WERI-Rb-1 (cell line): ENCODE measurements around the gene C1orf21.

Experiments used
- DNase-seq: peaks from one replicate; pipeline ENCODE4 v3.0.0-alpha.2; 2020
- H3K27ac ChIP-seq: fragments of 250-450 bp; sonication (Bioruptor Pico); 2 replicates; pipeline ENCODE4 v1.5.1; 2020; ENCODE audit warnings: mild to moderate bottlenecking, moderate library complexity
- H3K27me3 ChIP-seq: fragments of 250-450 bp; sonication (Bioruptor Pico); 2 replicates; pipeline ENCODE4 v1.5.1; 2021; ENCODE audit warnings: mild to moderate bottlenecking, low read depth, moderate library complexity; ENCODE audit not compliant: insufficient read depth, severe bottlenecking
- H3K36me3 ChIP-seq: fragments of 250-450 bp; sonication (Bioruptor Pico); 2 replicates; pipeline ENCODE4 v1.5.1; 2020; ENCODE audit warnings: mild to moderate bottlenecking, moderate library complexity
- H3K4me3 ChIP-seq: 2 replicates; pipeline ENCODE4 v1.5.1; 2011; ENCODE audit warnings: low read depth, mild to moderate bottlenecking, control low read depth, low read length
- H3K9me3 ChIP-seq: fragments of 250-450 bp; sonication (Bioruptor Pico); 2 replicates; pipeline ENCODE4 v1.5.1; 2021; ENCODE audit warnings: mild to moderate bottlenecking, moderate library complexity; ENCODE audit not compliant: severe bottlenecking
- TF ChIP-seq, protein P1 (sequence below): IDR thresholded peaks from 2 replicates; pipeline ENCODE4 v1.5.1; 2011; ENCODE audit warnings: low read depth, mild to moderate bottlenecking, control low read depth, inconsistent platforms, low read length

Gene C1orf21

DNA sequence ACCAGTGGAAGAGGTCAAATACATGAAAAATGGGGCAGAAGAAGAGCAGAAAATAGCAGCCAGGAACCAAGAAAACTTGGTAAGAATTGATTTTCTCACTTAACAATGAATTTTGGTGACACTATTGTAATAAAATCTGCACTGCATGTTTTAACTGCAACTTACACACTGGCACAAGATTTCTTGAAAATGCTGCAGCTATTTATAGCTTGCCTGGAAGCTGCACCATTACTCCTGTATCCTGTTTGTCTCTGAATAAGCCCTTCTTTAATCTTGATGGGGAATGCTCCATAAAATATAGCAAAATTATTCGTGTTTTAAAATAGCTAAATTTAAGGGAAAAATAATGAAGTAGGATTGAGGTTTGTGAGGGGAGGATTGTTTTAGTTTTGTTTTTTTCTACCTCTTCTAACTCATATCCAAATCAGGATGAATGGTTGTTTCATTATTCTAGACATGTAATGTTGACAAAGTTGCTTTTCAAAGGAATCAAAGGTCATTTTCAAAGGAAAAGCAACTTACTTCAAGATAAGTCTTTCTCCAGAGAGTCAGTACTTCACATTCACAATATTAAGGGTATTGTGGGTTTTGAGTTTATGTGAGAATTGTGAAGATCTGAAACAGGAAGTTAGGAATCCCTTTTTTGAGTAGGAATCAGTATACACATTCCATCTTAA is 120.9 kb downstream of the C1orf21 start:
- TF ChIP-seq, protein P1, sequence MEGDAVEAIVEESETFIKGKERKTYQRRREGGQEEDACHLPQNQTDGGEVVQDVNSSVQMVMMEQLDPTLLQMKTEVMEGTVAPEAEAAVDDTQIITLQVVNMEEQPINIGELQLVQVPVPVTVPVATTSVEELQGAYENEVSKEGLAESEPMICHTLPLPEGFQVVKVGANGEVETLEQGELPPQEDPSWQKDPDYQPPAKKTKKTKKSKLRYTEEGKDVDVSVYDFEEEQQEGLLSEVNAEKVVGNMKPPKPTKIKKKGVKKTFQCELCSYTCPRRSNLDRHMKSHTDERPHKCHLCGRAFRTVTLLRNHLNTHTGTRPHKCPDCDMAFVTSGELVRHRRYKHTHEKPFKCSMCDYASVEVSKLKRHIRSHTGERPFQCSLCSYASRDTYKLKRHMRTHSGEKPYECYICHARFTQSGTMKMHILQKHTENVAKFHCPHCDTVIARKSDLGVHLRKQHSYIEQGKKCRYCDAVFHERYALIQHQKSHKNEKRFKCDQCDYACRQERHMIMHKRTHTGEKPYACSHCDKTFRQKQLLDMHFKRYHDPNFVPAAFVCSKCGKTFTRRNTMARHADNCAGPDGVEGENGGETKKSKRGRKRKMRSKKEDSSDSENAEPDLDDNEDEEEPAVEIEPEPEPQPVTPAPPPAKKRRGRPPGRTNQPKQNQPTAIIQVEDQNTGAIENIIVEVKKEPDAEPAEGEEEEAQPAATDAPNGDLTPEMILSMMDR, result no peak
- DNase-seq, result no peak
- Histone ChIP-seq H3K36me3 (no peaks in the 10 kb centered on the region; the same call in 1 of the 2 replicates), H3K9me3 (no peaks in the 10 kb centered on the region), H3K27me3 (no peaks in the 10 kb centered on the region), H3K4me3 (no peak overlapping the region), H3K27ac (no peak overlapping the region)

DNA sequence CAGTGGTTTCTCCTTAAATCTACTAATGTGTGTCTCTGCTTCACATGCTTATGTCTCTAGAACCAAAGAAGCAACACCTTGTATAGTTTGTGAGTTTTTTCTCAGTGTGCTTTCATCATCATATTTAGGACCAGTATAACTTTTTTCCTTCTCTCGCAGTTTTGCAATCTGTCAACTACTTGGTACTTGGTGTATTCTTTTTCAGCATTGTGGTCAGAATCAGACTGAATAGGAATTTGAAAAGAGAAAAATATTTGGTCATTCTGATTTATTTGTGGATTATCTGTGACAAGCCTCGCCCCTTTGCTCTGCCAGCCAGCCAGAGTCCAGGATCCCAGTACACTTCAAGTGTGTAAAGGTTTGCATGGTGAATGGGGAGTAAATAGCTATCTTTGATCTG is 122.3 kb downstream of the C1orf21 start:
- TF ChIP-seq, protein P1, result no peak

DNA sequence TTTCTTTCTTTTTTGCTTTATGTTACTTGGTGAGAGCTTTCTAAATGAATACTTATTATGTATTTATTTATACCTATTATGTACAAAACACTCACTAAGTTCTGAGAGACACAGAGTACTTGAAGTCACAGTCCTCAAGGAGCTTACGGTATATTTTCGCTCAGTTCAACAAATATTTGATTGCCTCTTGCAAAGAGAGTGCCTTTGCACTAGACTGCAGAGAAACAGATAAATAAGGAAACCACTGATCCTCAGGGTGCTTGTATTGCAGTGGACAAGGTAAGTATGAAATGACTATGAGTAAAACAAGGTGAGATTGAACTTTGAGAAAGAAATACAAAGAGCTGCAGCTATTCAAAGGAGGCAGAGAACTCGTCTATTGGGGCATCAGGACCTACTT is 123.3 kb downstream of the C1orf21 start:
- H3K27ac ChIP-seq, result no peak overlapping the region
- no peaks in the 10 kb centered on the region; the same call in 1 of the 2 replicates for H3K36me3 ChIP-seq
- H3K9me3 ChIP-seq, result no peaks in the 10 kb centered on the region
- no peak for DNase-seq
- TF ChIP-seq, protein P1, result no peak
- H3K27me3 ChIP-seq, result no peaks in the 10 kb centered on the region
- no peak overlapping the region for H3K4me3 ChIP-seq

More for the DNA sequence above, 122.3 kb downstream of the C1orf21 start:
- Histone ChIP-seq H3K27ac (no peak overlapping the region), H3K9me3 (no peaks in the 10 kb centered on the region), H3K4me3 (no peak overlapping the region), H3K27me3 (no peaks in the 10 kb centered on the region), H3K36me3 (no peaks in the 10 kb centered on the region; the same call in 1 of the 2 replicates)
- no peak for DNase-seq

DNA sequence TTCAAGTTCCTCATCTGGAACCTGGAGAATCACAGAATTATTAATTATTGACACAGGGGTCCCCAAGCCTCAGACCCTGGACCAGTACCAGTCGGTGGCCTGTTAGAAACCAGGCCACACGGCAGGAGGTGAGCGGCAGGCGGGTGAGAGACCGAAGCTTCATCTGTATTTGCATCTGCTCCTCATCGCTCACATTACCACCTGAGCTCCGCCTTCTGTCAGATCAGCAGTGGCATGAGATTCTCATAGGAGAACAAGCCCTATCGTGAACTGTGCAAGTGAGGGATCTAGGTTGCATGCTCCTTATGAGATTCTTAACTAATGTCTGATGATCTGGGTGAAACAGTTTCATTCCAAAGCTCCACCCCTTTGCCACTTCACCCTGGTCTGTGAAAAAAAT is 125.9 kb downstream of the C1orf21 start:
- H3K36me3 ChIP-seq, result no peaks in the 10 kb centered on the region; the same call in 1 of the 2 replicates

DNA sequence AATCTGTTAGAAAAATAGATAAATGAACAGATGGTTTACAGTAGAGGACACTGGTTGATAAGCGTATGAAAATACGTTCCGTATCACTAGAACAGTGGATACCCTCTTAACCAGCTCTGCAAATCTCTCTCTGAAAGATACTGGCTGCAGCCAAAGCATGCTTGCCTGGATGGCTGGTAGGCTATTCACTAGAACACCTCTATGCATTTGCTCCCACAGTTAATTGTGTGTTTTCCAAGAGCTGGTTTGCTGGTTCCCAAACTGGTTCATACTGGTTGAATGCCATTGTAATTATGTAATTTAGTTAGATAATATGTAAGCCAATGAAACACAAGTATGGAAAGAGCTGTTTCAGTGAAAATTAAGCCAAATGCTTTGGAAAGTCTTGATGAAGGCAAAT is 126.6 kb downstream of the C1orf21 start:
- TF ChIP-seq, protein P1, result no peak
- Histone ChIP-seq H3K36me3 (no peaks in the 10 kb centered on the region; the same call in 1 of the 2 replicates), H3K27me3 (no peaks in the 10 kb centered on the region), H3K27ac (no peak overlapping the region), H3K9me3 (no peaks in the 10 kb centered on the region), H3K4me3 (no peak overlapping the region)
- no peak for DNase-seq

More for the DNA sequence above, 125.9 kb downstream of the C1orf21 start:
- TF ChIP-seq, protein P1, result no peak
- Histone ChIP-seq H3K9me3 (no peaks in the 10 kb centered on the region), H3K27me3 (no peaks in the 10 kb centered on the region), H3K4me3 (no peak overlapping the region), H3K27ac (no peak overlapping the region)
- DNase-seq, result no peak

DNA sequence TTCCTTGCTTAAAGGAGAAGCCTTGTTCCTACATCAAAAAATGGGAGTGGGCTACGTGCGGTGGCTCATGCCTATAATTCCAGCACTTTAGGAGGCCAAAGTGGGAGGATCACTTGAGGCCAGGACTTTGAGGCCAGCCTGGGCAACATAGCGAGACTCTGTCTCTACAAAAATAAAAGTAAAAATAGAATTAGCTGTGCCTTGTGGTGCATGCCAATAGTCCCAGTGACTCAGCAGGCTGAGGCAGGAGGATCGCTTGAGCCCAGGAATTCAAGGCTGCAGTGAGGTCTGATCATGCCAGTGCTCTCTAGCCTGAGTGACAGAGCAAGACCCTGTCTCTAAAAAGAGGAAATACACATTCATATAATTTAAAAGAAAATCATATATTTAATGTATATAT is 127.1 kb downstream of the C1orf21 start:
- Histone ChIP-seq H3K4me3 (no peak overlapping the region), H3K9me3 (no peaks in the 10 kb centered on the region), H3K36me3 (no peaks in the 10 kb centered on the region; the same call in 1 of the 2 replicates), H3K27ac (no peak overlapping the region), H3K27me3 (no peaks in the 10 kb centered on the region)
- TF ChIP-seq, protein P1, result no peak
- no peak for DNase-seq
